Measurements from ENCODE around the gene CCDC74B.
"Not testable (repeated sequence)": the region's sequence is repeated elsewhere in the genome, so short reads cannot be mapped to it uniquely, and the experiment has no call there.

The CCDC74B gene

DNA sequence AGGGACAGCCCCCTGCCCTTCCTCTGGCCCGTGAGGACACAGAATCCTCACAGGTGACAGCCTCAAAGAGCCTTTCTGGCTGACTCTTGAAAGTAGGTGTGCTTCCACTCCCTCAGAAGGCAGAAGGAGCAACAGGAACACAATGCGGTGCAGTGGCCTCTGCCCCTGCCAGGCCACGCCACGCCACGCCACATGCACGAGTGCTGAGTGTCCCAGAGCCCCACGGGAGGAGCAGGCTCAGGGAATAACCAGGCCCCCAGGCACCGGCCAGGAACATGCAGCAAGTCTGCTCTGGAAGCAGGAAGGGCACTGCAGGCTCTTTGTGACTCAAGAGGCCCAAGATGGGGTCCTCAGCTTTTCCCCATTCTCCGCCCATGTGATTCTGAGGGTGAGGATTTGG lies 18.1 kb upstream of the CCDC74B start:
- no peak overlapping the region for H3K27ac Mint-ChIP-seq
- no peaks in the 10 kb centered on the region for H3K9me3 Mint-ChIP-seq
- no peaks in the 10 kb centered on the region for H3K27me3 Mint-ChIP-seq (ENCODE audit: low read depth, poor library complexity)
- H3K36me3 Mint-ChIP-seq (ENCODE audit: low read depth) = peaks cover 34% of the 10 kb centered on the region
- TF ChIP-seq, protein P1, sequence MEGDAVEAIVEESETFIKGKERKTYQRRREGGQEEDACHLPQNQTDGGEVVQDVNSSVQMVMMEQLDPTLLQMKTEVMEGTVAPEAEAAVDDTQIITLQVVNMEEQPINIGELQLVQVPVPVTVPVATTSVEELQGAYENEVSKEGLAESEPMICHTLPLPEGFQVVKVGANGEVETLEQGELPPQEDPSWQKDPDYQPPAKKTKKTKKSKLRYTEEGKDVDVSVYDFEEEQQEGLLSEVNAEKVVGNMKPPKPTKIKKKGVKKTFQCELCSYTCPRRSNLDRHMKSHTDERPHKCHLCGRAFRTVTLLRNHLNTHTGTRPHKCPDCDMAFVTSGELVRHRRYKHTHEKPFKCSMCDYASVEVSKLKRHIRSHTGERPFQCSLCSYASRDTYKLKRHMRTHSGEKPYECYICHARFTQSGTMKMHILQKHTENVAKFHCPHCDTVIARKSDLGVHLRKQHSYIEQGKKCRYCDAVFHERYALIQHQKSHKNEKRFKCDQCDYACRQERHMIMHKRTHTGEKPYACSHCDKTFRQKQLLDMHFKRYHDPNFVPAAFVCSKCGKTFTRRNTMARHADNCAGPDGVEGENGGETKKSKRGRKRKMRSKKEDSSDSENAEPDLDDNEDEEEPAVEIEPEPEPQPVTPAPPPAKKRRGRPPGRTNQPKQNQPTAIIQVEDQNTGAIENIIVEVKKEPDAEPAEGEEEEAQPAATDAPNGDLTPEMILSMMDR (IDR thresholded peaks at IDR 0.05) = no peak
- peaks cover 13% of the 10 kb centered on the region for H3K4me1 Mint-ChIP-seq
- no peak overlapping the region for H3K4me3 Mint-ChIP-seq
- DNase-seq = no peak

DNA sequence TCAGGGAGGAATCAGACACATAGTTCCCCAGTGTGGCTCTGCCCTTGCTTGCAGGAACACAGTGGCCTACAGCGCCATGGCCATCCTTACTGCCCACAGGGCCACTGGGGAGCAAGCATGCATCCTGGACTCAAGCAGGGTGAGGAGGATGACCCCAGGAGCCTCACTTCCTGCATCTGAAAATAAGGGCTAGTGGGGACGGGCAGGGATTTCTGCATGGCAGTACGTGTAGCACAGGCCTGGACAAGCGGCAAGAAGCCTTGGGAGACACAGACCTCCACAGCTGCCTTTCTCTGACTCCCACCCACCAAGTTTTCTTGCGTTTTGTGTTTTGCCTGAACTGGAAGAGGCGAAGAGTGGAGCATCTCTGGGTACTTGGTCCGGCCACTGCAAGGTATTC lies 17.6 kb upstream of the CCDC74B start:
- H3K27ac Mint-ChIP-seq; H3K27me3 Mint-ChIP-seq (ENCODE audit: low read depth, poor library complexity); H3K4me3 Mint-ChIP-seq; DNase-seq; H3K9me3 Mint-ChIP-seq: not testable (repeated sequence)
- H3K36me3 Mint-ChIP-seq (ENCODE audit: low read depth) = peaks cover 30% of the 10 kb centered on the region
- peaks cover 13% of the 10 kb centered on the region for H3K4me1 Mint-ChIP-seq

DNA sequence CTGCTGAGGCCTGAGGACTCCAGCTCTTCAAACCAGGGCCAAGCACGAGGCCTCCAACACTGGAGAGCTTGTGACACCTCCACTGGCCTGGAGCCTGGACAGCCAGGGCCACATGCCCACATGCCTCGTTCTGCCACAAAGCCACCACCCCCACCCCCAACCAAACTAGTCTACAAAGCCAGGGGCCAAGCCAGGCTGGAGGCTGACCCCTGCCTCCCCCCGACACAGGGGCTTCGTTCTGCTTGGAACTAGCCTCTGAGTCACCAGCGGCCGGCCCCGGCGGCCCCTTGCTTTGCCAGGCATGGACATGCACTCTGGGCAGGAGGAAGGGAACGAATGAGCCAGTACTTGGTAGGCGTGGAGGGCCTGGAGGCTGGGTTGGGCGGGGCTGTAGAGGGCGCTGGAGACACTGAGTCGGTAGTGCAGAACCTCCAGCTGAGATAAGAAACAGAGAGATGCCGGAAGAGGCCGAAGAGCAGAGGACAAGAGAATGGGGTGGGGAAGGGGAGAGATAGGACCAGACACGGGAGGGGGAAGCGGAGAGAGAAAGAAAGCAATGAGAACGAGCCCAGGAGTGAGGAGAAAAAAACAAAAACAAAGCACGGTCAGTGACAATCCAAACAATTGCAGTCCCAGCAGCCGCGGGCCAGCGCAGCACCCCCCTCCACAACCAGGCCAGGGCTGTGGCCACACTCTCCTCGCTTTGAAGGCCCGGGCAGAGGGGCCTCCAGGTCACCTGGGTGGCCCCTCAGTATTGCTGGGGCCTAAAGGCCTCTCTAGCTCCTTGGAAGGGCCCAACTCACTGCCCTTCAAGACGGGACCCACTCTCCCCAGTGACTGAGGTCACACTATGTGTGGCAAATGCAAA lies 16.2 kb upstream of the CCDC74B start:
- H3K36me3 Mint-ChIP-seq (ENCODE audit: low read depth) = peaks cover 18% of the 10 kb centered on the region
- peak overlapping the region; percentile 56 for H3K27ac Mint-ChIP-seq
- H3K9me3 Mint-ChIP-seq; DNase-seq; H3K27me3 Mint-ChIP-seq (ENCODE audit: low read depth, poor library complexity): not testable (repeated sequence)
- peaks cover 13% of the 10 kb centered on the region for H3K4me1 Mint-ChIP-seq
- H3K4me3 Mint-ChIP-seq = peak overlapping the region; percentile 65

DNA sequence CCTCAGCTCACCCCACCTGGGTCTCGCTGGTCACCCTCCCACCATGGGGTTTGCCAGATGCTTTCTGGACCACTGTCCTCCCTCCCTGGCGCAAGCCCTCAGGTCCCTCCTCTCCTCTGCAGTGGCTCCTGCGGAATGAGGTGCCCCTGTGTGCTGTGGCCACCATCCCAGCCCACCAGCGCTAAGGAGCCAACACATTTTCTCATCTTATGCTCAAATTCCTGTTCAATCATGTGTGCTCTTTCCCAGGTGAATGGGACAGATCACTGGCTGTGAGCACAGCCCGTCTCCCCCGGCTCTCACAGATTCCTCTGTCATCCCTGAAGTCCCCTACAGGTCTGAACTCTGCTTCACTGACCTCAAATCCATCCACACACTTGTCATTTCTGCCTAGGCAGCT lies 15.2 kb upstream of the CCDC74B start:
- Mint-ChIP-seq H3K27me3 (ENCODE audit: low read depth, poor library complexity) (no peaks in the 10 kb centered on the region), H3K9me3 (no peaks in the 10 kb centered on the region), H3K4me1 (peaks cover 13% of the 10 kb centered on the region), H3K36me3 (ENCODE audit: low read depth) (peaks cover 10% of the 10 kb centered on the region), H3K27ac (peak overlapping the region; percentile 17), H3K4me3 (no peak overlapping the region)
- TF ChIP-seq, protein P1 (IDR thresholded peaks at IDR 0.05) = no peak
- DNase-seq = no peak

DNA sequence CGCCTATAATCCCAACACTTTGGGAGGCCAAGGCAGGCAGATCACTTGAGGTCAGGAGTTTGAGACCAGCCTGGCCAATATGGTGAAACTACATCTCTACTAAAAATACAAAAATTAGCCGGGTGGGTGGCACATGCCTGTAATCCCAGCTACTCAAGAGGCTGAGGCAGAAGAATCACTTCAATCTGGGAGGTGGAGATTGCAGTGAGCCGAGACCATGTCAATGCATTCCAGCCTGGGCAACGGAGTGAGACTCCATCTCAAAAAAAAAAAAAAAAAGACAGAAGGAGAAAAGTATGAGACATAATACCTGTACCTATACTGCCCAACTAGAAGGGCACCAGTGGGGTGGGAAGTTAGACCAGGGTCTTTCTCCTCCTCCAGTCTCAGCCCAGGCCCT lies 14.5 kb upstream of the CCDC74B start:
- not testable (repeated sequence) for H3K27ac Mint-ChIP-seq; H3K27me3 Mint-ChIP-seq (ENCODE audit: low read depth, poor library complexity); H3K4me3 Mint-ChIP-seq; DNase-seq; H3K9me3 Mint-ChIP-seq; H3K36me3 Mint-ChIP-seq (ENCODE audit: low read depth)
- H3K4me1 Mint-ChIP-seq = peaks cover 13% of the 10 kb centered on the region

DNA sequence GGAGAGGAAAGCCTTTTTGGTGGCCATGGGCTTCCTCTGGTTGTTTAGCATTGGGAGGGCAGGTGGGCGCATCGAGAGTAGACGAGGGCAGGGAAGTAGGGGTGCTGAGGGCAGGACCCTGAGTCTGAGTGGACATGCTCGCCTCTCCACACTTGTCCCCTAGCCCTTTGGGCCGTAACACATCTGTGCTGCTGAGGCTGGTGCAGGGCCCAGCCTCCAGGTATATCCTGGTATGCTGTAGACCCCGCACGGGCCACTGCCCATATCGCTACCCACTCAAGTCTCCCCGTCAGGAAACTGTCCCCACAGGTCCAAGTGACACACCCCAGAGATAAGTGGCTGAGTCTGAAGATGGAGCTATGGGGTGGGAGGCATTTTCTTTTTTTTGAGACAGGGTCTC lies 13.7 kb upstream of the CCDC74B start:
- TF ChIP-seq, protein P1 (IDR thresholded peaks at IDR 0.05) = no peak

DNA sequence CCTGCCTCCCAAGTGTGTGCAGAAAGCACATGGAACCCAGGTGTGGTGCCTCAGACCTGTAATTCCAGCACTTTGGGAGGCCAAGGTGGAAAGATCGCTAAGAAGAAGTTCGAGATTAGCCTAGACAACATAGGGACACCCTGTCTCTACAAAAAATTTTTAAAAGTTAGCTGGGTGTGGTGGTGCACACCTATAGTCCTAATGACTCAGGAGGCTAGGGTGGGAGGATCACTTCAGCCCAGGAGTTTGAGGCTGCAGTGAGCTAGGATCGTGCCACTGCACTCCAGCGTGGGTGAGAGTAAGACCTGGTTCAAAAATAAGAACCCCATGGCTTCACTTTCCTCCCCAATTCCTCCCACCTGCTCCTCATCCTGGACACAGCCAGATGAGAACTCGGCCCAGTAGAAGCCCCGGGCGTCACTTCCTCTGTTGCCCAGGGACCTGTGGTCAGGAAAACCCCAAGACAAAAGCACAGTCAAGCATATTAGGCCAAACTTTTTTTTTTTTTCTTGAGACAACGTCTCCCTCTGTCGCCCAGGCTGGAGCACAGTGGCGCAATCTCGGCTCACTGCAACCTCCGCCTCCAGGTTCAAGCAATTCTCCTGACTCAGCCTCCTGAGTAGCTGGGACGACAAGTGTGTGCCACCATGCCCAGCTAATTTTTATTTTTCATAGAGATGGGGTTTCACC lies 13.1 kb upstream of the CCDC74B start:
- H3K4me3 Mint-ChIP-seq; H3K36me3 Mint-ChIP-seq (ENCODE audit: low read depth); DNase-seq; H3K9me3 Mint-ChIP-seq; H3K27me3 Mint-ChIP-seq (ENCODE audit: low read depth, poor library complexity); H3K27ac Mint-ChIP-seq: not testable (repeated sequence)
- H3K4me1 Mint-ChIP-seq = peaks cover 13% of the 10 kb centered on the region

More for the DNA sequence above, 13.7 kb upstream of the CCDC74B start:
- DNase-seq = no peak
- H3K4me3 Mint-ChIP-seq = no peak overlapping the region
- peaks cover 13% of the 10 kb centered on the region for H3K4me1 Mint-ChIP-seq
- H3K36me3 Mint-ChIP-seq (ENCODE audit: low read depth) = no peaks in the 10 kb centered on the region
- no peaks in the 10 kb centered on the region for H3K27me3 Mint-ChIP-seq (ENCODE audit: low read depth, poor library complexity)
- no peak overlapping the region for H3K27ac Mint-ChIP-seq
- H3K9me3 Mint-ChIP-seq = no peaks in the 10 kb centered on the region

DNA sequence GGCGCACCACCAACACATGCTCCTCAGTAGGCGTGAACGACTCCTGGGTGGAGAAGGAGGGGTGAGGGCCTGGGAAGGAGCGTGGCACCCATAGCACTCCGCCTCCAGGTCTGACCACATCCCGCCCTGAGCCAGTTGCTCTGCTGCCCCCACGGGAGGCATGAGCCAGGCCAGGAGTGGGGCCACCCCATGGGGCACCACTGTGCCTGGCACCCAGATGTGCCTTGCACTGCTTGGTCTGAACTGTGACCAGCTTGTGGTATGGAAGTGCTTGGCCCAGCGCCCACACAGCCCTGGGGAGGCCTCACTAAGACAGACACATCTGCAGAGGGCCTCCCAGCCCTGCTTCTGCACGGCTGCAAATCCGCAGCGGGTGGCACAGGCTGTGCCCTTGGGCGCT lies 12.4 kb upstream of the CCDC74B start:
- not testable (repeated sequence) for DNase-seq; H3K4me3 Mint-ChIP-seq; H3K27ac Mint-ChIP-seq; H3K27me3 Mint-ChIP-seq (ENCODE audit: low read depth, poor library complexity); H3K9me3 Mint-ChIP-seq; H3K36me3 Mint-ChIP-seq (ENCODE audit: low read depth)
- H3K4me1 Mint-ChIP-seq = peaks cover 13% of the 10 kb centered on the region

All from nephron progenitor cell (in vitro differentiated cells).